GM12878 (cell line): Measurements from ENCODE around the gene SLC51A. TPM values are rescaled to one million over a fixed set of nuclear protein-coding genes. Genes with fewer than 3 reads are reported as not detected.
A peak's percentile ranks its signal among the peaks of the same experiment; 100 is the strongest.

Experiments
- ATAC-seq: fragments of 200-7000 bp; cut with Tn5 transposase; 3 replicates; pipeline ENCODE4 v1.9.1; 2020; ENCODE audit warnings: mild to moderate bottlenecking, moderate library complexity
- BruUV-seq: library from RNA; stranded (reverse); fragments of 400-500 nt; replicated peaks from 2 replicates; lab custom pipeline; 2021; lab: Mats Ljungman, UMichigan
- CTCF ChIA-PET: fragments of 300-600 bp; sonication (Branson Sonifier 250); formaldehyde crosslinking; extraction: SDS; loops from one replicate; lab custom pipeline; 2021; ENCODE audit warnings: inconsistent platforms; lab: Yijun Ruan, JAX
- POLR2A ChIA-PET: fragments of 350-600 bp; formaldehyde crosslinking; extraction: SDS; loops from one replicate; lab custom pipeline; 2021; ENCODE audit warnings: inconsistent platforms; lab: Charles Lee
- RAD21 ChIA-PET: fragments of 300-600 bp; sonication (Branson Sonifier 250); formaldehyde crosslinking; loops from one replicate; lab custom pipeline; 2023; ENCODE audit warnings: antibody characterized with exemption; ENCODE audit not compliant: unreplicated experiment; lab: Charles Lee
- SMC1A ChIA-PET: fragments of 300-600 bp; sonication (Branson Sonifier 250); formaldehyde crosslinking; loops from one replicate; lab custom pipeline; 2023; ENCODE audit not compliant: unreplicated experiment, uncharacterized antibody; lab: Charles Lee
- DNase-seq: peaks from one replicate; pipeline ENCODE4 v3.0.0-alpha.2; 2011; ENCODE audit warnings: low read depth, low spot score
- FAIRE-seq: peaks from 3 replicates; lab custom pipeline; 2011; peaks lifted over from hg19 to GRCh38; lab: Jason Lieb, UNC
- H2AFZ ChIP-seq: 2 replicates; pipeline ENCODE4 v1.6.0; 2011; ENCODE audit warnings: low read depth, low read length, control low read depth; ENCODE audit not compliant: control insufficient read depth
- H3K27ac ChIP-seq: 2 replicates; pipeline ENCODE4 v1.5.1; 2011; ENCODE audit warnings: control low read depth; ENCODE audit not compliant: control insufficient read depth, insufficient read depth
- H3K27me3 ChIP-seq, 2 experiments: replicated peaks in 1 of 2; 2 replicates each; pipeline versions ENCODE4 v1.6.0 to v1.6.1; 2011; ENCODE audit warnings: low read length in 1 of 2; ENCODE audit not compliant: control insufficient read depth in 2 of 2, insufficient read depth in 2 of 2
- H3K36me3 ChIP-seq, 2 experiments: 2 replicates each; pipeline ENCODE4 v1.5.1; 2011; ENCODE audit warnings: low read length in 1 of 2; ENCODE audit not compliant: control insufficient read depth in 2 of 2, insufficient read depth in 2 of 2
- H3K4me1 ChIP-seq: 2 replicates; pipeline ENCODE4 v1.6.1; 2011; ENCODE audit warnings: mild to moderate bottlenecking, low read length, moderate library complexity, mixed read lengths; ENCODE audit not compliant: control insufficient read depth, insufficient read depth
- H3K4me2 ChIP-seq: 2 replicates; pipeline ENCODE4 v1.6.0; 2011; ENCODE audit warnings: control low read depth; ENCODE audit not compliant: control insufficient read depth, insufficient read depth
- H3K4me3 ChIP-seq: fragments of 200-600 bp; sonication (generic); 2 replicates; pipeline ENCODE4 v1.5.1; 2016
- H3K79me2 ChIP-seq: 2 replicates; pipeline ENCODE4 v1.6.0; 2011; ENCODE audit warnings: low read length; ENCODE audit not compliant: control insufficient read depth, insufficient read depth
- H3K9ac ChIP-seq: 2 replicates; pipeline ENCODE4 v1.8.0; 2011; ENCODE audit warnings: low read length, control low read depth, mixed read lengths; ENCODE audit not compliant: control insufficient read depth, insufficient read depth
- H3K9me3 ChIP-seq: replicated peaks from 3 replicates; pipeline ENCODE4 v1.5.1; 2011; ENCODE audit warnings: mild to moderate bottlenecking, low read length; ENCODE audit not compliant: control insufficient read depth, insufficient read depth
- H4K20me1 ChIP-seq: 2 replicates; pipeline ENCODE4 v1.6.0; 2011; ENCODE audit not compliant: control insufficient read depth, insufficient read depth
- E4F1 ChIP-seq: fragments of 450-650 bp; IDR thresholded peaks from 2 replicates; pipeline ENCODE4 v1.6.1; 2018; ENCODE audit warnings: borderline replicate concordance, mild to moderate bottlenecking; ENCODE audit not compliant: partially characterized antibody
- FOS ChIP-seq: IDR thresholded peaks from 3 replicates; pipeline ENCODE4 v1.6.1; 2011; ENCODE audit warnings: borderline replicate concordance; ENCODE audit not compliant: insufficient read length; ENCODE audit errors: extremely low read depth
- FOXK2 ChIP-seq: fragments of 450-650 bp; IDR thresholded peaks from 2 replicates; pipeline ENCODE4 v1.6.1; 2017; ENCODE audit warnings: mild to moderate bottlenecking, moderate library complexity
- FOXM1 ChIP-seq: IDR thresholded peaks from 2 replicates; pipeline ENCODE4 v1.6.1; 2012; ENCODE audit warnings: low read depth, mild to moderate bottlenecking, inconsistent platforms, low read length, moderate library complexity
- IKZF2 ChIP-seq, 2 experiments: fragments of 450-650 bp; IDR thresholded peaks; 2 replicates each; pipeline ENCODE4 v1.6.1; 2017; ENCODE audit warnings: mild to moderate bottlenecking in 2 of 2, moderate library complexity in 2 of 2
- NR2F1 ChIP-seq: fragments of 450-650 bp; conservative IDR thresholded peaks from 2 replicates; pipeline ENCODE4 v1.6.1; 2017; ENCODE audit warnings: mild to moderate bottlenecking
- PRDM15 ChIP-seq: fragments of 450-650 bp; formaldehyde crosslinking; IDR thresholded peaks from 2 replicates; pipeline ENCODE4 v1.4.0; 2020; ENCODE audit warnings: mild to moderate bottlenecking, moderate library complexity
- RB1 ChIP-seq: fragments of 450-650 bp; formaldehyde crosslinking; IDR thresholded peaks from 2 replicates; pipeline ENCODE4 v1.6.1; 2017; ENCODE audit warnings: mild to moderate bottlenecking, borderline replicate concordance
- STAT3 ChIP-seq: IDR thresholded peaks from 2 replicates; pipeline ENCODE4 v1.6.1; 2011; ENCODE audit warnings: low read depth, low read length, improper control_type of control experiment
- ZBTB40 ChIP-seq: fragments of 450-650 bp; IDR thresholded peaks from 2 replicates; pipeline ENCODE4 v1.6.1; 2016; ENCODE audit warnings: mild to moderate bottlenecking, moderate library complexity, borderline replicate concordance
- WGBS: methylation state at CpG from one replicate; pipeline ENCODE4 v1.1.6; 2016; ENCODE audit warnings: low lambda C conversion rate; ENCODE audit not compliant: insufficient replicate concordance, insufficient coverage; ENCODE audit errors: missing lambda C conversion rate; 5-methylcytosine and 5-hydroxymethylcytosine counted together
- in situ Hi-C: fragments of 300-500 bp; cut with MboI; formaldehyde crosslinking; loops from 9 replicates; pipeline ENCODE4 v1.14.3; 2018; ENCODE audit warnings: mixed read lengths
- intact Hi-C: fragments of 100-400 bp; cut with micrococcal nuclease; formaldehyde crosslinking; loops from one replicate; pipeline ENCODE4 v1.14.2; 2022; ENCODE audit not compliant: unreplicated experiment
- polyA plus RNA-seq, 11 experiments: library from polyadenylated mRNA; depleted of rRNA in 4 of 11; unstranded in 6 of 11; stranded (reverse) in 5 of 11; fragments of >200 nt; fragmentation: Nextera tagmentation in 4 of 11; fragmentation: Illumina TruSeq in 1 of 11; extraction: Ambion mirVana in 4 of 11; extraction: Trizol in 1 of 11; gene quantifications; 1 replicate in 1 of 11; 2 replicates in 10 of 11; pipeline versions ENCODE4 v1.2.1 to v1.2.3, GENCODE V29; 2011 to 2016; ENCODE audit warnings: inconsistent platforms in 2 of 11, missing spikeins in 2 of 11, low read depth in 1 of 11
- total RNA-seq, 4 experiments: library from RNA; depleted of rRNA in 3 of 4; stranded (reverse); fragments of >200 nt in 3 of 4; fragmentation: Illumina TruSeq in 1 of 4; extraction: Trizol in 1 of 4; gene quantifications; 2 replicates each; pipeline versions ENCODE4 v1.2.1 to v1.2.3, GENCODE V29; 2013 to 2021

The SLC51A gene
- total and polyA plus RNA-seq, 10 of the 15 experiments (the other 5 are each of a cell fraction or from before 2014, with no cell fraction given), result 0.99 to 3.9 (median 2.2) TPM; not detected in 6

- BruUV-seq, result TSS peak; percentile 86
- SMC1A ChIA-PET, result interaction anchor here (0.7 to 6.4 kb wide), 14 partner anchors 8 to 112 kb away, joined by 3 to 108 read pairs (median 6); no protein-coding TSS in a partner anchor
- POLR2A ChIA-PET, result interaction anchor here (0.6 to 4.6 kb wide), 14 partner anchors 7 to 255 kb away, joined by 3 to 24 read pairs (median 7); no protein-coding TSS in a partner anchor
- no peaks in the 10 kb centered on the region; the same call in 1 of the 2 replicates for H3K79me2 ChIP-seq
- H3K4me3 ChIP-seq, result peak overlapping the region; percentile 66; the same call in 1 of the 2 replicates
- CTCF ChIA-PET, result interaction anchor here (0.8 to 5.0 kb wide), 10 partner anchors 9 to 292 kb away, joined by 3 to 43 read pairs (median 4); no protein-coding TSS in a partner anchor
- H3K27me3 ChIP-seq, result no peaks in the 10 kb centered on the region
- intact Hi-C loops (no loop called here), in situ Hi-C loops (no loop called here)
- H3K9me3 ChIP-seq, result no peaks in the 10 kb centered on the region
- peak; percentile 76 for FAIRE-seq
- H3K36me3 ChIP-seq, result no peaks in the 10 kb centered on the region
- peak overlapping the region; percentile 97 for H3K4me2 ChIP-seq
- peak; percentile 64 for DNase-seq
- H2AFZ ChIP-seq, result peak overlapping the region; percentile 73
- H3K9ac ChIP-seq, result peak overlapping the region; percentile 79
- H4K20me1 ChIP-seq, result no peaks in the 10 kb centered on the region
- peaks cover 70% of the 10 kb centered on the region for H3K4me1 ChIP-seq
- 5% methylated on average over 31 of the region's 31 CpGs for WGBS
- peak; percentile 67 for ATAC-seq
- H3K27ac ChIP-seq, result peak overlapping the region; percentile 95
- RAD21 ChIA-PET, result interaction anchor here (0.9 to 4.9 kb wide), 11 partner anchors 8 to 114 kb away, joined by 3 to 52 read pairs (median 12); no protein-coding TSS in a partner anchor
- 0 out of 2 replicates have a peak, but pooled peaks have one; percentile 14 for TF ChIP-seq ZBTB40
- no peak for TF ChIP-seq E4F1
- peak; percentile 88 to 91 for TF ChIP-seq IKZF2 (IDR thresholded peaks at IDR 0.05)
- TF ChIP-seq FOS, result no peak
- TF ChIP-seq FOXM1, result no peak
- TF ChIP-seq NR2F1, result 0 out of 2 replicates have a peak, but pooled peaks have one; percentile 24
- TF ChIP-seq FOXK2, result no peak
- no peak for TF ChIP-seq STAT3
- no peak for TF ChIP-seq PRDM15 (CRISPR knock-in tag)
- TF ChIP-seq RB1, result no peak
Observed at GRCh38 chr3:196186651-196187573, 29.4 kb upstream of the SLC51A start.
